Central memory CD4-positive, alpha-beta T cell (primary cell): ENCODE measurements around the gene NME4.

Experiments
- DNase-seq: peaks from one replicate; pipeline ENCODE4 v3.0.0; 2022

NME4 gene

DNA sequence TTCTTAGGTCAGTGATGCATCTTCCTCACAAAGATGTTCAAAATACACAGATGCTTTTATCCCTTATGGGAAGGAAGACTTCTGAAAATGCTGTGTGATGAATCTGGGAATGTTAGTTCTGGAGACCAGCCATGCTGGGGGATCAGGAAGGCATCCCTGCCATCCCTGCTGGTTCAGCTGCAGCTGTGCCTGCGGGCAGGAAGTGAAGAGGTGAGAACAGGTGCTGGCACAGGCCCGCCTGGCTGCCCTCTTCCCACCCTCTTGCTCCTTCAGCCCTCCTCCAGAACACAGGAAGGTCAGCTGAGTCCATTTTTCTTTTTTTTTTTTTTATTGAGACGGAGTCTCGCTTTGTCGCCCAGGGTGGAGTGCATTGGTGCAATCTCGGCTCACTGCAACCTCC is 43.6 kb downstream of the NME4 start:
- no peak for DNase-seq

DNA sequence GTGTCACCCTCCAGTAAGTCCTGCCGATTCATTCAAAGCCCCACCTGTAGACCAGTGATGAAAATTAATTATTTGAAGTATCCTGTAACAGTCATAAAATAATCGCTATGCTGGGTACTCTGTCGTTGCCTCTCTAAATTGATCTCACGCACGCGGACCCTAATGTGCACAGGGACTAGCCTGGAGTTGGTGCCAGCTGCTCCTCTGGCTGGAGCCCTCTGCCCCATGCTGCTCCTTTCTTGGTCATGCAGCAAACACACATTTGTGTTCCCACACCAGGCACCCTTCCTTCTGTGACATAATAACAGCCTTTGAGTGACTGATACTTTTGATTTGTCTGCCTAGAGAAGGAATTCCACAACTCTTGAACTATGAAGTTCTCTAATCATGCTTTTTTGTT is 44.4 kb downstream of the NME4 start:
- DNase-seq: no peak

- no peak for DNase-seq
Observed at GRCh38 chr16:442976-443375, 46.0 kb downstream of the NME4 start.

DNA sequence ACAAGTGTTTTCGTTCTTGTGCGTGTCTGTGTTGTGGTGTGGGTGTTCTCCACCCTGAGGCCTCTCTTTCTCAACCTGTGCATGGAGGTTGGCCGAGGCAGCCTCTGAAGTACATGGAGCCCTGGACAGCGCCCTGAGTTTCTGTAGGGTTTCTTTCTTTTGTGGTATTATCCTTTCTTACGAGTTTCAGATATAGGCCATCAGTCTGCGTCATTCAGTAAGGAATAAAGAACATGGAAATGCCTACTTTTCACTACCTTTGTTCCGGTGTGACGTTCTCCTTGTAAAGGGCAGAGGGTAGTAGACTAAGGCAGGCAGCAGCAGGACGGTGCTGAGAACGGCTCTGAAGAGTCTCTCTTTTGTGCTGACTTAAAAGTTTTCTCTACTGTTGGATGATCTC is 47.0 kb downstream of the NME4 start:
- no peak for DNase-seq

DNA sequence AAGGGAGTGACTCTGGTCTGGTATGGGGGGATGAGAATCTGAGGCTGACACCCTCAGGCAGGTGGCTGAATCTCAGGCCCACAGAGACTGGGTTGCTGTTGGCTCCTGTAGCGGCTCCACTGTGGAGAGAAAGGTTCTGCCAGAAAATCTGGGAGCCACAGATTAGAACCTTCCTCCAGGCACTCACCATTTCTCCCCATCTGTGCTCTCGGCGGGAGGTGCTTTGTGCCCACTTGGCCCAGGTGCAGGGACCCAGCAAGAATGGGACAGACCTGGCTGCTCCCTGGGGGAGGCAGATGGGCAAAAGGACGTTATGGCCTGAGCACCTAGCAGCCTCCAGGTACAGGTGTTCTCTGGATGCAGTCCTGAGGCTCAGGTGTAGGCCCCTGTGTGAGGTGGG is 48.6 kb downstream of the NME4 start:
- DNase-seq: no peak
